ENCODE measurements around the gene GPC1.
"Not testable (repeated sequence)": the region's sequence is repeated elsewhere in the genome, so short reads cannot be mapped to it uniquely, and the experiment has no call there.

GPC1 gene

DNA sequence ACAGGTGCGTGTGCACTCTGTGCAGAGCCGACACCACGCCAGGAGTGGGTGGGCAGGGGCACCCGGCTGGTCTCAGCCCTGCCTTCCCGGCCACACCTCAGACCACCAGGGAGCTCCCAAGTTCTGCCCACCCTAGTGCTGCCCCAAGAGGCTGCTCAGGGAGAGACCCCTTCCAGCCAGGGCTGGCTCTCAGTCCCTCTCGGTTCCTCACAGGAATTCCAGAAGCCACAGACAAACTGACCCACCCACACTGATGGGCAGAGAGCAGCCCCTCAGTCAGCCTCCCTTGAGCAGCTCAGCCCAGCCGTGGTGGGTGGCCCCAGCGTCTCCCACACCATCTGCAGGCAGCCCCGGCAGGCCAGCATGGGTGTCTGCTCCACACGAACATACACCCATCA is 33.8 kb downstream of the GPC1 start:
- DNase-seq: no peak

DNA sequence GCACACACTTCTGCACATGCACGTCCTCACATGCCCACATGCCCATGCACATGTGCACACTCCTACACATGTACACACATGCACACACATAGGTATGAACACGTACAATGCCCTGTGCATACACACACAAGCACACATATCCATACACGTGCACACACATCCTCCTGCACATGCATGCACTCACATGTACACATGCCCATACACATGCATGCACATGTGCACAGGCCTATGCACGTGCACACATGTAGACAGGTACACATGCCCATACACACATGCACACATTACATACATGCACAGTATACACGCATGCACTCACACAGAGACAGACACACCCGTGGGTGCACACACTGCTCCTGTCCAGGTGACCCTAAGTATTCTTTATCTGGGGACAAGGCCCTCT is 34.3 kb downstream of the GPC1 start:
- DNase-seq: no peak

DNA sequence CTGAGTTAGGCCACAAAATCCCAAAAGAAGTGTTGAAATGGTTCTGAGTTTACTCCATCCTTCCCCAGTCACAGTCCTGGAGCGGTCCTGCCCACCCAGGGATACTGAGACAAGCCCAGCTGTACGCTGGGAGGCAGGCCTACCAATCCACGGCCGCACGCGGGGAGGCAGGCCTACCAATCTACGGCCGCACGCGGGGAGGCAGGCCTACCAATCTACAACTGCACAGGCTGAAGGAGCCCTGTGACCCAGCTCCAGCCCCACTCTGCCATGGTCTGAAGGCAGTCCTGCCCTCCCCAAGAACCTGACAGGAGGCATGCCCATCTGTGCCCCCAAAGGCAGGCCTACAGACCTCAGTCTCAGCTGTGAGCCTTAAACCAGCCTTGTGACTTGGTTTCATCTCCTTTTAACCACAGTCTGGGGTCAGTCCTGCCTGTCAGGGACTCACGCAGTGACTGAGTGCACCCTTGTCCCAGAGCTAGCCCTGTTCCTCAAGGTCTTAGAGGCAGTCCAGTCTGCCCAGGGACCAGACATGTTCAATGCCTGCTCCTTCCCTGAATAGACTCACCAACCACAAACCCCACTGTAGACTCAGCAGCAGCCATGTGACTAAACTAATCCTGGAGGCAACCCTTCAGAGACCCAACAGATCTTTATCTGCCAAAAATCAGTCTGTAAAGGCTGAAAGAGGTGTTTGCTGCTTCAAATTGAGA is 36.8 kb downstream of the GPC1 start:
- no peak for DNase-seq

DNA sequence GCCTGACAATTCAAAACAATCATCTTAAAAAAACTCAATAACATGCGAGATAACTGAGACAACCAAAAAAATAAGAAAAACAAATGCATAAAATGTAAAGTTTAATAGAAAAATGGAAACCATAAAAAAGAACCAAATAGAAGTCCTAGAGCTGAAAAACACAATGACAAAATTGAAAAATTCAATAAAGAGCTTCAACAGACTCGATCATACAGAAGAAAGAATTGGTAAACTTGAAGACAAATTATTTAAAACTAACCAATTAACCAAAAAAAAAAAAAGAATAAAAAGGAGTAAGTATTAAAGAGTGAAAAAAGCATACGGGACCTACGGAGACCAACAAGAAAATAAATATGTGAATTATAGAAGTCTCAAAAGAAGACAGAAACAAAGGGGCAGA is 37.7 kb downstream of the GPC1 start:
- no peak for DNase-seq

GRCh38 chr2:240477916-240478315 is 42.5 kb downstream of the GPC1 start:
- DNase-seq: no peak

DNA sequence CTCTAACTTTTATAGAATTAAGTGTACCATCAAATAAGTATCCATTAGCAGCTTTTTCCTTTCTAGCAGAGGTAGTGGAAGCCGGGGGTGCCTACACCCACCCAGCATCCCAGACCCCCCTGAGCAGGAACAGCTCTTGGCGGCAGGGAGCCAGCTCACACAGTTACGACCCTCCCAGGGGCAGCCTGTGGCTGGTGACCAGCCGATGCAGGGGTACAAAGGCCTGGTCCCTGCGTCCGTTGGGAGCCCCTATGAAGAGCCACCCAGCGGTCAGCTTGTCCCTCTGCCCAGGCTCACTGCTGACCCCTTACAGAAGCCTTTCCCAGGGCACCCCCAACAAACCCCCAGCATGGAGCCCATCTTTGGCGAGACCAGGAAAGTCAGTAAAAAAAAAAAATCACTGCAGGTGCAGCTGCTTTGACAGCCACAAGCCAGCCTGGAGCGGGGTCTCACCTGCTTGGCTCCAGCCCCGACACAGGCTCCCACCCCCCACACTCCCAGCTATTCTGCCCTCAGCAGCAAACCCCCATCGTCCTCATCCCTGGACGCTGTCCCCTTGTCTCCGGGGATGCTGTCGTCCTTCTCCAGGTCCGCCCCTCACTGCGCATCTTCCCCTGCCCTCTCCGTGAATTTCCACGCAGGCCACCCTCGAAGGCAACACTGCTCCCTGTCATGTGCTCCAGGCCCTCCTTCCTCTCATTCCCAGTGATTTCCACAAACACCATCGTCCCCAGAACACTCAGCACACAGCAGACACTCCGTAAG is 43.1 kb downstream of the GPC1 start:
- no peak for DNase-seq

DNA sequence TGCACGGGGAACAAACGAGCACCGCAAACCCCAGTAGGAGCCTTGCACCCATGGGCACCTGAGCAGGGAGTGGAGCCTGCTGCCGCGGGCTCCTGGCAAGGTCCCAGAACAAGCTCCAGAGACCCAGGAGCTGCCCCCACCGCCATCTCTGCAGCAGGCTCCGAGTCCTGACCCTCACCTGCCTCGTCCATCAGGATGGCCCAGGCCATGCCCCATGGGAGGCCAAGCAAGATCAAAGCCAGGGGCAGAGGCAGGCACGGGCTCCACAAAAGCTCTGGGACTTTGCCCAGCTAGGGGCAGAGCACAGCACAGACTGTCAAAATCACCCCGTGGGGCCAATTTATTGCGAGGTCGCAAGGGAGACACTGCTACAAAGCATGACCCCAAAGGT is 43.6 kb downstream of the GPC1 start:
- no peak for DNase-seq

DNA sequence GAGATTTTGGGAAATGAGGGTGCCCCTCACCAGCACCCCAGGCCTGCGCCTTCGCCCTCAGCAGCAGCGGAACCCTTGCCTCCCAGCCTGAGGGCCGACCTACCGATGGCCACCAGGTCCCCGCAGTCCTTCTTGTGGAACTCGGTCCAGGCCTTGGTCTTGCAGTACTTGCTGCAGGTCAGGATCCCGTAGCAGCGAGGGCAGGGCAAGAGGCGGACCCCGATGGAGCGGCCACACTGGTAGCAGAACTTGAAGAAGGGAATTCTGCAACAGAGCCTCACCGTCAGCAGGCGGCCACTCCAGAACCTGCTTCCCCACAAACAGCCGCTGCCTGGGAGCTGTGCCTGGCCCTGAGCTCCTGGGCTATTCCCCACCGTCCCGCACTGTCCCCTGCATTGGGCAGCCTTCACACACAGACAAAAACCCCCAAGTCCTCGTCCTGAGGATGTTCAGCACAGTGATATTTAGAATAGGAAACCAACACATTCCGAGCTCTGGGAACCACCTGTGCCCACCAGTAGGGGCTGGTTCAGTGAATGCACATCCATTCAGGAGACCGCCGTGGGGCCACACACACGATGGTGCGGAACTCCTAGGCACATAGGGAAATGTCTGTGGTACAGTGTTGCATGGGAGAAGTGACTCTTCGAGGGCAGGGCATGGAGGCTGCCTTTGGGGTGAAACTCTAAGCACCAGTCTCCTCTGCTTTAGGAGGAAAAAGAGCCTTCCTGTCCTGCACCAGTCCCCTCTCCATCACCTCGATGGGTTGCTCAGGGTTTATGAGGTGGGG is 45.6 kb downstream of the GPC1 start:
- DNase-seq: no peak

DNA sequence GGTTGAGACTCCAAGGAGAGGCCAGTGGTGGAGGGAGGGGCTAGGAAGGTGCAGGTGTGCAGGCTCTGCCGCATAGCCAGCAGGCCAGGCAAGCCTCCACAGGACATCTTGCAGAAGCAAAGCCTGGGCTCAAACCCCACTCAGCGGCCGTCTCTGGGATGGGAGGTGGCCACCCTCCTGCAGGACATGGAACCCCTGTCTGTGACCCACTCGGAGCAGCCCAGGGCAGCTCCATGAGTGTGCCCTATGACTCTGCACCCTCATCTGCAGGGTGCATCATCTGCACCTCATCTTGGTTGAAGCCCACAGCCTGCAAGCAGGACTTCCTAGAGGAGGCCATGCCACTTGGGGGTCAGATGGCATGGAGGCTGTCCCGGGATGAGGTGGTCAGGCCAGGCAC is 46.3 kb downstream of the GPC1 start:
- no peak for DNase-seq

DNA sequence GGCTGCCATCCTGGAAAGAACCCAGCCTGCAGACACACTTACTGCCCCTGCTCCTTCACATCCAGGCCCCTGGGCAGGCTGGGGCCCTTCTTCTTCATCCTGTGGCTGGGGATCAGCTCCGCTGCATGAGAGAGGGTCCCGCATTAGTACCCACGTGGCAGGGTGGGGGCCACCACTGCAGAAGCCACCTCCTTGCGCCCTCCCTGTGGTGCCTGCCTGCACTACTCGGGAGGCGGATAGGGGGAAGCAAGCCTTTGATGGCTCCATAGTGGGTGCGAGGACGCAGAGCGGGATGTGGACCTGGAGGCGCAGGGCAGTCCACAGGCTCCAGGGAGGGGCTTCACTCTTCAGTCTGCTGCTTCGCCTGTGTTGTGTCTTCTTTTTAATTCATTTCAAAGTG is 46.7 kb downstream of the GPC1 start:
- no peak for DNase-seq

DNA sequence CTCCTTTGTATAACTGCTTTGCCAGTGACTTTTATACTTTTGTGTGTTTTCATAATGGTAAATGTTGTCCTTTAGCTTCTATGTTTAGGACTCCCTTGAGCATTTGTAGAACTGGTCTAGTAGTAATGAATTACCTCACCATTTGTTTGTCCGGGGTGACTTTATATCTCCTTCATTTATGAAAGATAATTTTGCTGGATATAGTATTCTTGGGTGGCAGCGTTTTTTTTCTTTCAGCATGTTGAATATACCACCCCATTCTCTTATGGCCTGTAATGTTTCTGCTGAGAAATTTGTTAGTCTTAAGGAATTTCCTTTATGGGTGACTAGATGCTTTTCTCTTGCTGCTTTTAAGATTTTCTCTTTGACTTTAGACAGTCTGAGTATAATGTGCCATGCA is 56.0 kb downstream of the GPC1 start:
- no peak for DNase-seq

DNA sequence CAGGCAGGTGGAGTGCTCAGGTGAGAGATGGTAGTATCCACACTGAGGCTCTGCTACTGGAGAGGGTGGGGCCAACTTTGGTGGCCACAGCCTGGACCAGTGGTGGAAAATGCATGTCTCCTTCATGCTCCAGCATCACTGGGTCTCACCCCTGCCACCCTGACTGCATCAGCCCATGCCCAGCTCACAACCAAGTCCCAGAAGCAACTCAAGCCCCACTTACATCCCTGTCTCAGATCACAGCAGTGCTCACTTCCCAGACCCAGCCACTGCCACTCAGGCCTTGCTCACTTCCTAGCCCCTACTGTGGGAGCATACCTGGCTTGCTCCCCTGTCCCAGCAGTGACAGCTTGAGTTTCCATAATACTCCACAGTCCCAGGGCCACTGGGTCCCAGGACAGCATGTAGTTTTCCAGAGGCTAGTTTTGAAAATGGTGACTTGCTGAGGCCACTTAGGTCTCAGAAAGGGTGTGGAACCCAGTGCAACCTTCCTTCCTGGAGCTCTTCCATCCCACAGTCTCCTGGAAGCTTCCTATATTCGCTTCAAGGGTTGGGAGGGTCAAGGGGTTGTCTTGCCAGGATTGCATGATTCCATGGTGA is 58.8 kb downstream of the GPC1 start:
- no peak for DNase-seq

- not testable (repeated sequence) for DNase-seq
Measured at GRCh38 chr2:240494942-240495341, 59.5 kb downstream of the GPC1 start.

DNA sequence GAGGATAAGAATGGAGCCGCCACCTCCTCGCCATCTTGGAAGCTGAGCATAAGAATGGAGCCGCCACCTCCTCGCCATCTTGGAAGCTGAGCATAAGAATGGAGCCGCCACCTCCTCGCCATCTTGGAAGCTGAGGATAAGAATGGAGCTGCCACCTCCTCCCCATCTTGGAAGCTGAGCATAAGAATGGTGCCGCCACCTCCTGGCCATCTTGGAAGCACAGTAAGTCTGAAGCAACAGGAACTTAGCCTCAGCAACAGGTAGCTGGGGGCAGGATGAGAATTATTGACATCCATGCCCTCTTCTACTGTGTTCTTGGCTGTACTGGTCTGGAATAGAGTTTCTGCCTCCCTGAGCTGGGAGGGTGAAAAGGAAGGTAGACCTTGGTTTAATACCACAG is 61.6 kb downstream of the GPC1 start:
- DNase-seq: not testable (repeated sequence)

- no peak for DNase-seq
Measured at GRCh38 chr2:240498171-240498957, 62.9 kb downstream of the GPC1 start.

DNA sequence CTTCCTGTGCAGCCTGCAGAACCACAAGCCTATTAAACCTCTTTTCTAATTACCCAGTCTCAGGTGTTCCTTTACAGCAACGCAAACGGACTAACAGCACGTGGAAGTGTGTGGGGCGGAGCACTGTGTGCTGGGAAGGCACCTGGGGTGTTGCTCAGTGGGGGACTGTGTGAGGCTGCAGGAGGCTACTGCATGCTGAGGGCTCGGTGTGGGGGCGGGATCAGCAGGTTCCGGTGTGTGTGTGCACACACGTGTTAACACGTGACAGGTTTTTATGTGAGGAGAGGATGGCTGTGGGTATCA is 63.4 kb downstream of the GPC1 start:
- DNase-seq: no peak

- no peak for DNase-seq
Measured at GRCh38 chr2:240499309-240500301, 64.1 kb downstream of the GPC1 start.

GRCh38 chr2:240500561-240501423 is 65.3 kb downstream of the GPC1 start:
- DNase-seq: no peak

GRCh38 chr2:240501531-240501991 is 66.1 kb downstream of the GPC1 start:
- no peak for DNase-seq

- no peak for DNase-seq
Measured at GRCh38 chr2:240502059-240502429, 66.6 kb downstream of the GPC1 start.
